IPS DF 4.7 (cell line): ENCODE results near the gene EIF5A.

ENCODE experiments used
- DNase-seq: peaks from one replicate; pipeline ENCODE4 v3.0.0-alpha.2; 2013; ENCODE audit warnings: low spot score; ENCODE audit errors: extremely low read depth

EIF5A gene

DNA sequence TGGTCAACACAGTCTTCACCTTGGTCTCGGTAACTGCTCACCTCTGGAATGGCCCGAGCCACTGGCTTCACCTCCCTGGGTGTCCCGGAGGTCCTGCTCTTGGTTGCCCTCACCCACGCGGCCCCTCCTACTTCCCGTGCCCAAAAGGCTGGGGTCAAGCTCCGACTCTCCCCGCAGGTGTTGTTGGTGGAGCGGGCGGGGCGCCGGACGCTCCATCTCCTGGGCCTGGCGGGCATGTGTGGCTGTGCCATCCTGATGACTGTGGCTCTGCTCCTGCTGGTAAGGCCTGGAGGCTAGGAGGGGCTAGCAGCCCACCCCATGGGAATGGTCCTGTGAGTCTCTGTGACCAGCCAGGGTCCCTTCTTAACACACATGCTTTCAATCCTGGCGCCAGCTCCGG lies 22.5 kb upstream of the EIF5A start:
- no peak for DNase-seq

- DNase-seq = no peak
Measured at GRCh38 chr17:7285679-7286078, 21.7 kb upstream of the EIF5A start.

DNA sequence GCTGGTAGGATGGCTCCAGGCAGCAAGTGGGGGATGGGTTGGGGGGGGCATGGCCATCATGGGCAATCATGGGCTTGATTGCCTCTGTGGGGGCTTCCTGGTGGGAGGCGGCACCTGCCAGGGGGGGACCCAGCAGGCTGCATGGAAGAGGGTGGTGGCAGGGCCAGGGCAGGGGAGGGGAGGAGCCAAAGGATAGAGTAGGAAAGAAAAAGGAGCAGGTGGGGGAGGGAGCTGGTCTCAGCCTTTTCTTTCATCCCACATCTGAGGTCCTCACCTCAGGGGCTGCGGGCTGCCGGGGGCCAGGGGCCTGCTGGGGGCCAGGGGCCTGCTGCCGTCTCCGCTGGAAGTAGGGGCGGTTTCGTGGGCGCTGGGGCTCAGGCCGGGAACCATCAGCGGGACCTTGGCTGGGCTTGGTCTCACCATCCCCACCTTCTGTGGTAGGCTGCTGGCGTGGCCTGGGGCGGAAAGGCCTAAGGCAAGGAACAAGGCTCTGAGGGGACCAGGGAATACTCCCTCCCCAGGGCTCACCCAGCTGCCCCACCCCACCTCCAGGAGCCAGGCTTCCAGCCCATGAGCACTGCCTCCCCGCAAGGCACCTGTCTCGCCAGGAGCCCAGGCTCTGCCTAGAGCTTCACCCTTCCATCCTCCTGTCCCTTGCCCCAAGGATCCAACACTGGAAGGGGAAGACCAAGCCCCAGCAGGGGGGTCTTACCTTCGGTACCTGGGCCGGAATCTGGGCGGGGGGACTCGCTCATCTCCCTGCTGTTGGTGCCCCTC lies 18.0 kb upstream of the EIF5A start:
- DNase-seq = no peak

- DNase-seq = no peak
Measured at GRCh38 chr17:7290166-7290565, 17.3 kb upstream of the EIF5A start.

DNA sequence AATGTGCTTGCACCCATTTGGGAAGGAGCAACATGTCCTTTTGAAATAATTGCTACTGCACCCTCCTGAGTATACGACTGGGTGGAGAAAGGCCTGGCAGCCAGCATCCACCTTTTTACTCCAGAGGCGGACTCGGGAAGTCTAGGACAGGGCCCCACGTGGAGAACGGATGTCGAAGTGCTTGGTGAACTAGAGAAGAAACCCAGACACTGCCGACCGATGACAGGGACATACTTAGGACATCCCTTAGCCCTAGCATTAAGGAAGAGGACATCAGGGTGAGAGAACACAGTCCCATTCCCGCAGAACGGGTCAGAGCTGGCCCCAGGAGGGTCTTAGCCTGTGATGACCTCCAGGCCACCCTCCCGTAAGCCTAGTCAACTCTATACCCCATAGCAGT lies 16.7 kb upstream of the EIF5A start:
- no peak for DNase-seq

DNA sequence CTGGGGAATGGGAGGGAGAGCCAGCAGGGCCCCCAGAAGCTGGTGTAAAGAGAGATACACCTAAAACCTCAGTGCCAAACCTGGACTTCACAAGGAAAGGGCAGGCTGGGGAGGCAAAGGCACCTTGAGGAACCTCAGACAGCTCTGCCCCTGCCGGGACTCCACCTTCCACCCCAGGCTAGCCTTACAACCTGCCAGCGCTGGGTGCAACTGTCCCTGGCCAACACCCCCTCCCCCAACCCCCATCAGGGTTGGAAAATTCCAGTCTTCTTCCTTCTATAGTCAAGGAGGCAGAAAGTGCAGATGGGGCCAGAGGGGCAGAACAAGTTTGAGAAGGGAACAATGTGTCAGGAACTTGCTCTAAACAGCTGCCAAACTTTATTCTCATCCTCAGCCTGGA lies 15.2 kb upstream of the EIF5A start:
- DNase-seq = no peak

DNA sequence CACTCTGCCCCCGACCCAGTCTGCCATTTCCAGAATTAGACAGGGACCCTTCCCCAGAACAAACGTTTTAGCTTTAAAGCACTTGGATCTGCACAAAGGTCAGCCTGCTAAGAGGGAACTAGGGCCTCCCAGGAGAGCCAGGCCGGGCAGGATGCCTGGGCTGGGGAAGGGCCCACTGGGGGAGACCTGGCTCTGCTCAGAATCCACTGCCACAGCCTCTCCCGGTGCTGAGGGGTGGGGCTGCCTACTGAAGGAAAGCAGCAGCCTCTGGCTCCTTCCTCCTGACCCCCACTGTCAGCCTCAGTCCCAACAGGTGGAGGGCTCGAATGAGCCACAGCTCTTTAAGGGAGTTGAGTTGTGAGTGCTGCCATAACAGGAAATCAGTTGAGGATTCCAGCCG lies 14.7 kb upstream of the EIF5A start:
- DNase-seq = no peak

DNA sequence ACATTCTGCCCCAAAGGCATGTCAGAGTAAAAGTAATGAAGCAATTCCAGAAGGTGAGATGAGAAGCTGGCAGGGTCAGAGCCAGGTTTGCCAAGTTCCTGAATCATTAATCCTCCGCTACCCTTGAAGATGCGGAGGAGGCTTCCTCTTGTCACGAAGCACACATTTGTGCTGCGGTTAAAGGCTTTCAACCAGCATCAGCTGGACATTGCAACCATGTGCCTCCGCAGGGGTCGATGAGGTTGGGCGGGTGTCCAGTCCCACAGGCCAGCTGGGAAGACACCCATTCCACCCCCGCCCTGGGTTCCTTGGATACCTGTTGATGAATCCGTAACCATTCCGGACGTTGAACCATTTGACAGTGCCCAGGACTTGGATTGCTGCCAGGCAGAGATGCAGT lies 14.3 kb upstream of the EIF5A start:
- no peak for DNase-seq

DNA sequence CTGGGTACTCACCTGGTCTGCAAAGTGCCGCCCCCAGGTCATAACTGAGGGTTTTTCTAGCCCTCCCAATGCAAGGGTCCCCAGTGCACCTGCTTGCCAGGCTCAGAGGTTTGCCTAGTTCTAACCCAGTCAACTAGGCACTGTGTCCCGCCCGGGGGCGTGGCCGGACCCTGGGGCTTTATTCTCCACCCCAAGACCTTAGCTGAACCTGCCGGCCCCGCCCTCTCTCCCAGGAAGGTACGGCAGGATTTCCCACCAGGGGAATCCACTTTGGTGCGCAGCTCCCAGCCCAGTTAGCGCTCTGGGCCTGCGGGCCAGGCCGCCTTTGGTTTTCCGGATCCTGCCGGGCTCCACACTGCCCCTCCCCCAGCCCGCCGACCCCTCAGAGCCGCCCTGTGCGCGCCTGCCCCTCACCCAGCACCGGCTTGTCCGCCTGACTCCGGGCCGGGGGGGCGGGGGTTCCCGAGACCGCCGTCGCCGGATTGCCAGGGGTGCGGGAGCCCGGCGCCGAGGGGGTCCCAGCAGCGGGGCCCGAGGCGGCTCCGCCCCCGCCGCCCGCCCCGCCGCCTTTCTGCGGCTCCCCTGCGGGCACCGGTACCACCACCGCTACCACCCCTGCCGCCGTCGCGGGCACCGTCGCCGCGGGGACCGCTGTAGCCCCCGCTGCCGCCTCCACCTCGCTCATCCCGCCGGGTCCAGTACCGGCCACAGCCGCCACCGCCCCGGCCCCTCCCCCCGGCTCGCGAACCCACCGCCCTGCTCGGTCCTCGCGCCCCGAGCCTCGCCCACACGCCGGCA lies 13.4 kb upstream of the EIF5A start:
- no peak for DNase-seq

DNA sequence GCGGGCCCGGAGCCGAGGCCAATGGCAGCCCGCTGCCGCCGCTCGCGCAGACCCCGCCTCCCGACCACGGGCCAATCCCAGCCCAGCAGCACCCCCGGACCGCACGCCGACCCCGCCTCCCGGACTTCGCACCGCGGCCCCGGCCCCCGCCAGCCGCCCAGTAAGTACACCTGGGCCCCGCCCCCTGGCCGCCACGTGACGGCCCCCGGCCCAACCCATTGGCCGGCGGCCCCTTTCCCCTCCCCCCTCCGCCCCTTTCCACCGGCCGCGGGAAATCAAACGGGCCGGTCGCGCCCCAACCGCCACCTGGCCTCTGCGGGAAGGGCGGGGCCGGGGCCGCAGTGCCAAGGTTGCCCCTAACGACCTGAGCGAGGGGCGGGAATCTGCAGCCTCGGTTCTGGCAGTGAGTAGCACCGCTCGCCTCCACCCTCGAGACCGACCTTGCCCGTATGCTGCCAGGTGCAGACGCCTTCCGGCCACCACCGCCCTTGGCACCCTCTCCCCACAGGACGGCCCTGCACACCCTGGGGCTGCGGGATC lies 12.7 kb upstream of the EIF5A start, which contains the start of gene YBX2:
YBX2 (minus strand) TSS at position 26 of the 540 bp plus-strand sequence. CDS start 139 bp downstream, outside the sequence.
- DNase-seq = no peak

DNA sequence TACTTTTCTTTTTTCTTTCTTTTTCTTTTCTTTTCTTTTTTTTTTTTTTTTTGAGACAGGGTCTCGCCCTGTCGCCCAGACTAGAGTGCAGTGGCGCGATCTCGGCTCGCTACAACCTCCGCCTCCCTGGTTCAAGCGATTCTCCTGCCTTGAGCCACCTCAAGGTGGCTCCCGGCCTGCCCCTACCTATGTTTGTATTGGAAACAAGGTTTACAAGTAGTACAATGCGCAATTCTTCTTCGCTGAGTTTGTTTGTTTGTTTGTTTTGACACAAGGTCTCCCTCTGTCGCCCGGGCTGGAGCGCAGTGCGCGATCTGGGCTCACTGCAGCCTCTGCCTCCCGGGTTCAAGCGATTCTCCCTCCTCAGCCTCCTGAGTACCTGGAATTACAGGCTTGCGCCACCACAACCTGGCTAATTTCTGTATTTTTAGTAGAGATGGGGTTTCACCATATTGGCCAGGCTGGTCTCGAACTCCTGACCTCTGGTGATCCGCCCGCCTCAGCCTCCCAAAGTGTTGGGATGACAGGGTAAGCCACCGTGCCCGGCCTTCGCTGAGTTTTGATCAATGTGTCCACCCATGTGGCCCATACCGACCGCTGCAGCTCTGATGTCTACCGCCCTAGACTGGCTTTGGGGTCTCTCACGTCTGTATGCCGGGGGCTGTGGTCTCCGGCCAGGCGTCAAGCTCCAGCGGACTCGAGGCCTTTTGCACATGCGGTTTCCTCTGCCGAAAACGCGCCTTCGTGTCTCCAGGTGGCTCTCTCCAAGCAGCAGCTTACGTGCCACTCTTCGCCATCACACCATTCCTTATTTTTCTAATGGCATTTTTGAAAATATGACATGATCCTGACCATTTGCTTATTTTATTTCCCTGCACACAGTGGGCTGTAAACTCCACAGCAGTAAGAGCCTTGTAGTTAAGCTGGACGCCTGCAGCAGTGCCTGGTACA lies 11.9 kb upstream of the EIF5A start:
- no peak for DNase-seq

DNA sequence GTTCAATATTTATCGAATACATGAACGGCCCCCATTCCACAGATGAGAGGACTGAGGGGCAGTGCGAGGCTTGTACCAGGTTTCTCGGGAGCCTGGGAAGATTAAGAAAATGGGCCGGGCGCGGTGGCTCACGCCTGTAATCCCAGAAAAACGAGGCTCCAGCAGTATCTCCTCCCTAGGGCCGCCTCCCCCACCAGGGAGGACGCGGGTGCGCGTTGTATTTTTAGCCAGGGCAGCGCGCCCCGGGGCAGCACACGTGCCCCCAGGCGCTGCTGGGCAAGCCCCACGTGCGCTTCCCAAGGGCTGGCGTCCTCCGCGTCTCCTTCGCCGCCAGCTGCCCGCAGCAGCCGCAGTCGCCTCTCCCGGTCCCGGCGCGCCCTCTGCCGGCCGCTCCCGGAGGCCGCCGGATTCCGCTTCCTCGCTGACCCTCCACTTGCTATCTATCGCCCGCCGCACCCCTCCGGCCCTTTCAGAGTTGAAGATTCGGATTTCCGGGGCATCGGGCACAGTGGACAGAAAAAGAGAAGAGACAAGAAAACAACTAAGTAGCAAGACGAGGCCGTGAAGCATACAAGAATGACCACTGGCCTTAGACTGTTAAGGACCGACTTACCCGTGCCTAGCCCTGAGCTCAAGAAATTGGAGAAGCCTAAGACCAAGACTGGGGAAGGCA lies 11.1 kb upstream of the EIF5A start:
- no peak for DNase-seq

- no peak for DNase-seq
Measured at GRCh38 chr17:7304179-7304578, 3.2 kb upstream of the EIF5A start.

- no peak for DNase-seq
Measured at GRCh38 chr17:7307686-7308624, 527 bp downstream of the EIF5A start.

DNA sequence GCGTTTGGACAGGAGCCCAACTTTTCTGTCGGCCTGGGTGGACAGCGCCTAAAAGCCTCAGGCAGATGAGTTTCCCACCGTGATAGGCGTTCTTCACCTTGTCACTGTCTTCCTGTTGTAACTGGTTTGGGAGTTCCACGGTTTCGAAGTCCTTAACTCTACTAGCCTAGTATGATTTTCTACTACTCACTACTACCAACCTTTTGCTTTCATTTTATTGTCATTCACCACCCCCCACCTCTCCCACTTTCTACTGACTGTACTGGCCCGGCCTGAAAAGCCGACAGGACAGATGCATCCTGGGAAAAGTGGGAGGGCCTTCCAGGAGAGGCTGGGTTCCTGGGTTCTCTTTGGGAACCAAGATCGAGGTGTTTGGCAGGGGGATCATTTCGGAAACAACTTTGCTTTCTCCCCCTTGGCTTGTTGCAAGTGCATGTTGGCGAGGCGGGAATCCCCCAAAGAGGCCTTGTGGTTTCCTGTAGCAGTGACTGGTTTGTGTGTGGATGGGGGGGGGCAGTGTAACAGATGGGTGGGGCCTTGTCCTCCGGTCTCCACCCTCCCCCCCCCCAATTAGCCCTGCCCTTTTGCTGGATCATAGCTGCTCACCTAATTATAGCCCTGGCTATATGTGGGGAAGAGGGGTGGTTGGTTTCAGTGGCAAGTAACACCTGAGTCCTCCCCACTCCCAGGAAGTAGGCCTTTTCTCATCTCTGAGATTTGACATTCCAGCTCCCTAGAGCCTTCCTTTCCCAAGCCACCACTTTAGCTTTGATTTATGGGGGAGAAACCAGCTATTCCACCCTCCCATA lies 1.4 kb downstream of the EIF5A start:
- no peak for DNase-seq

GRCh38 chr17:7309628-7310027 lies 2.2 kb downstream of the EIF5A start:
- DNase-seq = no peak

- DNase-seq = no peak
Measured at GRCh38 chr17:7311110-7311705, 3.8 kb downstream of the EIF5A start.

DNA sequence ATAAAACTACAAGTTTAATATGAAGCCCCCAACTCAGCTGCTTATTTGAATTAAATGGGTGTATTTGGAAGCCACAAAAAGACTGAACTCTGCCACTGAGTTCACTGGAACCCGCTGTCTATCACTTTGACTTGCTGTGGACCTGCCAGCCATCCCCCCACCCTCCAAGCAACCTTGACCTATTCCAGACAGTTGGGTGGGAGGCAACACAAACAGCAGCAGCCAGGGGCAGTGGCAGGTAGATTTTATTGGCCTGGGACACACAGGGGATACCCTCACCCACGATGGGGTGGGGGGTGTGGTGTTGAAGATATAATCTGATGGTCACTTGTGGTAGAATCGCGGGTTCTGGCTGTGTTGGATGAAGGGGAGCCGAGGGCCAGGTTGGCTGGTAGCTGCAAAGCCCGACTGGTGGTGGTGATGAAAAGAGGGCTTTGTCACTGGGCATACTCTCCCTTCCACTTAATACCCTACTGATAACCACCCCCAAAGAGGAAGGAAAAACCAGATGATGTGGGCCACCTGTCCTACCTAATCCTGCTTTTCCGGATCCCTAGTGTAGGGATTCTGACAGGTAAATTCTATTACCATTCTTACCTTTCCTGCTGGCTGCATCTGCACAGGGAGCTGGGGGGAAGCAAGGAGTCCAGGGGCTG lies 5.1 kb downstream of the EIF5A start:
- DNase-seq = no peak
